ENCODE results near the gene LUM. TPM values are rescaled to one million over a fixed set of nuclear protein-coding genes. Genes with fewer than 3 reads are reported as not detected.

Gene LUM
- total RNA-seq, 1 donor from 2014 or later, result not detected

DNA sequence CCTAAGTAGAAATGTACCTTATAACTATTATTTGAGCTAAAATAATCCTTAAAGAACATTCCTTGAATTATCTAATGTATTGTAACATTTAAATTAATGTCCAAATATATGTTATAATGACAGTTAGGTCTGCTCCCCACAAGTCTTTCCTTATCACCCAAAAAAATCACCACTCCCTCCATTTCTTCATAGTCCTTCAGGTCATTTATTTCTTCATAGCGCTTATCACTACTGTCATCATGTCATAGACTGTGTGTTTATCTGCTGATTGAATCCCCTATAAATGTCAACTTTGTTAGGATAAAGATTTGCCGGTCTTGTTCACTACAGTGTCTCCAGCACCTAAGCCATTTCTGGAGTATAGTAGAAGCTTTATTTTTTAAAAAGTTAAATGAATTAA lies 12.0 kb downstream of the LUM start:
- Mint-ChIP-seq H3K4me3 (no peak overlapping the region), H3K9me3 (no peaks in the 10 kb centered on the region), H3K27ac (no peak overlapping the region), H3K36me3 (ENCODE audit: low read depth) (no peaks in the 10 kb centered on the region), H3K4me1 (peaks cover 2% of the 10 kb centered on the region), H3K27me3 (no peaks in the 10 kb centered on the region)
- TF ChIP-seq, protein P1, sequence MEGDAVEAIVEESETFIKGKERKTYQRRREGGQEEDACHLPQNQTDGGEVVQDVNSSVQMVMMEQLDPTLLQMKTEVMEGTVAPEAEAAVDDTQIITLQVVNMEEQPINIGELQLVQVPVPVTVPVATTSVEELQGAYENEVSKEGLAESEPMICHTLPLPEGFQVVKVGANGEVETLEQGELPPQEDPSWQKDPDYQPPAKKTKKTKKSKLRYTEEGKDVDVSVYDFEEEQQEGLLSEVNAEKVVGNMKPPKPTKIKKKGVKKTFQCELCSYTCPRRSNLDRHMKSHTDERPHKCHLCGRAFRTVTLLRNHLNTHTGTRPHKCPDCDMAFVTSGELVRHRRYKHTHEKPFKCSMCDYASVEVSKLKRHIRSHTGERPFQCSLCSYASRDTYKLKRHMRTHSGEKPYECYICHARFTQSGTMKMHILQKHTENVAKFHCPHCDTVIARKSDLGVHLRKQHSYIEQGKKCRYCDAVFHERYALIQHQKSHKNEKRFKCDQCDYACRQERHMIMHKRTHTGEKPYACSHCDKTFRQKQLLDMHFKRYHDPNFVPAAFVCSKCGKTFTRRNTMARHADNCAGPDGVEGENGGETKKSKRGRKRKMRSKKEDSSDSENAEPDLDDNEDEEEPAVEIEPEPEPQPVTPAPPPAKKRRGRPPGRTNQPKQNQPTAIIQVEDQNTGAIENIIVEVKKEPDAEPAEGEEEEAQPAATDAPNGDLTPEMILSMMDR (IDR thresholded peaks at IDR 0.05), result no peak
- ChIA-PET CTCF (no interaction called here), POLR2A (no interaction called here)
- intact Hi-C loops (cut with micrococcal nuclease), result no loop called here
- DNase-seq (no peak), ATAC-seq (ENCODE audit: low read depth) (no peak)

DNA sequence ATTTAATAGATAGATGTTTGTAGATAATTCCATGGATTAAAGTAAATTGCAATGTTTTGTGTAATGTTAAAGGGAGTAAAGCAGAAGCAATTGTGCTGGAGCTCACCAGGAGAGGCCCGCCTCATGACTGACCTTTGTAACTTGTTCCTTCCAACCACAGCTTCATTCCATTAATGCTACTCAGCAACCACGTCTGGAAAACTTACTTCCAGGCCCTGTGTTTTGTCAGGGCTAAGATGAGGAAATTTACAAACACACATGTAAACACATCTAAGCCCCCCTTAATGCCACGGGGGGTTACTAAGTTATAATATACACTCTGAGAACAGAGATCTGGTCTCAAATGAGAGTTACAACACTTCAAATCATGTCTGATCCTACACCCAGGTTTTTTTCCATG lies 12.4 kb downstream of the LUM start:
- Mint-ChIP-seq H3K27ac (no peak overlapping the region), H3K27me3 (no peaks in the 10 kb centered on the region), H3K9me3 (no peaks in the 10 kb centered on the region), H3K36me3 (ENCODE audit: low read depth) (no peaks in the 10 kb centered on the region), H3K4me1 (peaks cover 2% of the 10 kb centered on the region), H3K4me3 (no peak overlapping the region)
- intact Hi-C loops (cut with micrococcal nuclease), result no loop called here
- POLR2A ChIA-PET, result no interaction called here
- no peak for ATAC-seq (ENCODE audit: low read depth)
- TF ChIP-seq, protein P1 (IDR thresholded peaks at IDR 0.05), result no peak
- no peak for DNase-seq
- CTCF ChIA-PET, result no interaction called here

DNA sequence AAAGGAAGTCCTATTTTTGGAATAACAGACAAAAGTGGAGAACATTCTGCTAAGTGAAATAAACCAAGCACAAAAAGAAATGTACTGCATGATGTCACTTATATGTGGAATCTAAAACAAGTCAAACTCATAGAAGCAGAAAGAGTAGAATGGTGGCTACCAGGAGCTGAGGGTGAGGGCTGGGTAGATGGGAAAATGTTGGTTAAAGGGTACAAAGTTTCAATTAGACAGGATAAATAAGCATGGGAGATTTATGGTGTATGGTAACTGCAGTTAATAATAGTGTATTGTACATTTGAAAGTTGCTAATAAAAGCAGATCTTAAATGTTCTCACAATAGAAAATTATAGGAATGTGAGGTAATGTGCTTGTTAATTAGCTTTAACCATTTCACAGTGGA lies 12.8 kb downstream of the LUM start:
- Mint-ChIP-seq H3K36me3 (ENCODE audit: low read depth) (no peaks in the 10 kb centered on the region), H3K4me1 (peaks cover 2% of the 10 kb centered on the region), H3K27me3 (no peaks in the 10 kb centered on the region), H3K9me3 (no peaks in the 10 kb centered on the region), H3K4me3 (no peak overlapping the region), H3K27ac (no peak overlapping the region)
- TF ChIP-seq, protein P1 (IDR thresholded peaks at IDR 0.05), result no peak
- DNase-seq, result no peak
- no peak for ATAC-seq (ENCODE audit: low read depth)
- ChIA-PET CTCF (no interaction called here), POLR2A (no interaction called here)
- intact Hi-C loops (cut with micrococcal nuclease), result no loop called here

GRCh38 chr12:91094957-91095356 lies 16.3 kb downstream of the LUM start:
- no peaks in the 10 kb centered on the region for H3K27me3 Mint-ChIP-seq
- ATAC-seq (ENCODE audit: low read depth) (no peak), DNase-seq (no peak)
- TF ChIP-seq, protein P1 (IDR thresholded peaks at IDR 0.05), result no peak
- intact Hi-C loops (cut with micrococcal nuclease), result no loop called here
- H3K4me3 Mint-ChIP-seq, result no peak overlapping the region
- H3K36me3 Mint-ChIP-seq (ENCODE audit: low read depth), result no peaks in the 10 kb centered on the region
- ChIA-PET POLR2A (no interaction called here), CTCF (no interaction called here)
- H3K9me3 Mint-ChIP-seq, result peaks cover 3% of the 10 kb centered on the region
- H3K27ac Mint-ChIP-seq, result no peak overlapping the region
- H3K4me1 Mint-ChIP-seq, result peaks cover 2% of the 10 kb centered on the region

GRCh38 chr12:91094032-91094662 lies 17.1 kb downstream of the LUM start:
- no peak overlapping the region for H3K4me3 Mint-ChIP-seq
- CTCF ChIA-PET, result no interaction called here
- ATAC-seq (ENCODE audit: low read depth), result no peak
- H3K36me3 Mint-ChIP-seq (ENCODE audit: low read depth), result no peaks in the 10 kb centered on the region
- POLR2A ChIA-PET, result no interaction called here
- TF ChIP-seq, protein P1 (IDR thresholded peaks at IDR 0.05), result no peak
- H3K27me3 Mint-ChIP-seq, result no peaks in the 10 kb centered on the region
- no peak for DNase-seq
- H3K9me3 Mint-ChIP-seq, result peaks cover 6% of the 10 kb centered on the region
- H3K27ac Mint-ChIP-seq, result no peak overlapping the region
- intact Hi-C loops (cut with micrococcal nuclease), result no loop called here
- H3K4me1 Mint-ChIP-seq, result peaks cover 2% of the 10 kb centered on the region
